ENCODE data around the gene GLB1L2. TPM values are rescaled to one million over a fixed set of nuclear protein-coding genes. Genes with fewer than 3 reads are reported as not detected.

The GLB1L2 gene
- total and polyA plus RNA-seq, 2 of the 13 experiments (the other 11 are each of a cell fraction or from before 2014, with no cell fraction given), result 0.59 to 0.69 TPM

DNA sequence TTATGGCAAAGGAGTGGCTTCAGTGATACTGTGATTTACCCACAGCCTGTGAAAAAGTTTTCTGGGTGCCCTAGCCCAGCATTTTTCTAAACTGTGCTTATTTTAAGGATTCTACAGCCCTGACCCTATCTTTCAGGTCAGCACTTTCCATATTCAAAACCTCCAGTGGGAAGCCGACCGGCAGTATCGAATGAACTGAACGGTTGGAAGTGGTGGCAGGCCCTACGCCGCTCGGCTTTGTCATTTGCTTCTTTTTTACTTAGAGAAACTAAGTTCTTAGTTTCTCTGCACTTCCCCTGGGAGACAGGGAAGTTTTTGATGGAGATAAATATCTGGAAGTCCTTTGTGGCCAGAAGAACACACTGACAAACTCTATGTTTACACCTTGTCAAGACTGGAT, 994 bp downstream of the GLB1L2 start:
- peaks cover 16% of the 10 kb centered on the region for H3K4me1 ChIP-seq (ENCODE audit: insufficient read depth, low read length)
- H3K4me2 ChIP-seq (ENCODE audit: low read depth, low read length), result no peak overlapping the region
- H3K36me3 ChIP-seq (replicated peaks in 1 of 2; ENCODE audit: control insufficient read depth in 1 of 2, insufficient read depth in 2 of 2, low read length in 2 of 2), result no peaks in the 10 kb centered on the region
- BruUV-seq (replicated peaks), result no TSS peak
- H3K27ac ChIP-seq (ENCODE audit: extremely low read length, insufficient read depth, low read length), result no peak overlapping the region
- in situ Hi-C loops (cut with HindIII; ENCODE audit: extremely low pct_ligation_motif_present, low pct_unique_long_range_greater_than_20kb), result no loop called here
- H3K27me3 ChIP-seq (ENCODE audit: control insufficient read depth in 1 of 2, insufficient read depth in 2 of 2, low read length in 2 of 2), result peaks cover 0 to 22% of the 10 kb centered on the region in 2 experiments
- POLR2A ChIA-PET, result no interaction called here
- 24% methylated on average over 7 of the region's 7 CpGs for WGBS (ENCODE audit: low lambda C conversion rate)
- CTCF ChIA-PET (ENCODE audit: low intra/inter-chr PET ratio, low total read pairs), result no interaction called here
- H3K79me2 ChIP-seq (ENCODE audit: insufficient read depth, low read length), result no peaks in the 10 kb centered on the region
- H3K9ac ChIP-seq (ENCODE audit: insufficient read depth, low read depth, low read length), result no peak overlapping the region
- DNase-seq (ENCODE audit: low spot score) (no peak), FAIRE-seq (no peak), ATAC-seq (peak; percentile 16)
- H3K9me3 ChIP-seq (ENCODE audit: low read length), result no peaks in the 10 kb centered on the region
- intact Hi-C loops (cut with micrococcal nuclease; ENCODE audit: unreplicated experiment), result no loop called here
- no peak overlapping the region for H2AFZ ChIP-seq (ENCODE audit: low read length)
- TF ChIP-seq, protein P1, sequence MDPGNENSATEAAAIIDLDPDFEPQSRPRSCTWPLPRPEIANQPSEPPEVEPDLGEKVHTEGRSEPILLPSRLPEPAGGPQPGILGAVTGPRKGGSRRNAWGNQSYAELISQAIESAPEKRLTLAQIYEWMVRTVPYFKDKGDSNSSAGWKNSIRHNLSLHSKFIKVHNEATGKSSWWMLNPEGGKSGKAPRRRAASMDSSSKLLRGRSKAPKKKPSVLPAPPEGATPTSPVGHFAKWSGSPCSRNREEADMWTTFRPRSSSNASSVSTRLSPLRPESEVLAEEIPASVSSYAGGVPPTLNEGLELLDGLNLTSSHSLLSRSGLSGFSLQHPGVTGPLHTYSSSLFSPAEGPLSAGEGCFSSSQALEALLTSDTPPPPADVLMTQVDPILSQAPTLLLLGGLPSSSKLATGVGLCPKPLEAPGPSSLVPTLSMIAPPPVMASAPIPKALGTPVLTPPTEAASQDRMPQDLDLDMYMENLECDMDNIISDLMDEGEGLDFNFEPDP (CRISPR knock-in tag; conservative IDR thresholded peaks at IDR 0.05), result no peak
- TF ChIP-seq ZNF841 (CRISPR knock-in tag; IDR thresholded peaks at IDR 0.05; ENCODE audit: borderline replicate concordance) (no peak), SYNCRIP (IDR thresholded peaks at IDR 0.05; ENCODE audit: insufficient read depth, low read depth, low read length) (no peak), ZNF713 (CRISPR knock-in tag; IDR thresholded peaks at IDR 0.05) (no peak), ZNF251 (CRISPR knock-in tag; IDR thresholded peaks at IDR 0.05) (no peak), ZNF264 (CRISPR knock-in tag; IDR thresholded peaks at IDR 0.05) (no peak), ZNF232 (CRISPR knock-in tag; IDR thresholded peaks at IDR 0.05; ENCODE audit: borderline replicate concordance) (no peak), SIN3A (IDR thresholded peaks at IDR 0.05; ENCODE audit: borderline replicate concordance, low read depth, low read length) (no peak)
- TF ChIP-seq, protein P2, sequence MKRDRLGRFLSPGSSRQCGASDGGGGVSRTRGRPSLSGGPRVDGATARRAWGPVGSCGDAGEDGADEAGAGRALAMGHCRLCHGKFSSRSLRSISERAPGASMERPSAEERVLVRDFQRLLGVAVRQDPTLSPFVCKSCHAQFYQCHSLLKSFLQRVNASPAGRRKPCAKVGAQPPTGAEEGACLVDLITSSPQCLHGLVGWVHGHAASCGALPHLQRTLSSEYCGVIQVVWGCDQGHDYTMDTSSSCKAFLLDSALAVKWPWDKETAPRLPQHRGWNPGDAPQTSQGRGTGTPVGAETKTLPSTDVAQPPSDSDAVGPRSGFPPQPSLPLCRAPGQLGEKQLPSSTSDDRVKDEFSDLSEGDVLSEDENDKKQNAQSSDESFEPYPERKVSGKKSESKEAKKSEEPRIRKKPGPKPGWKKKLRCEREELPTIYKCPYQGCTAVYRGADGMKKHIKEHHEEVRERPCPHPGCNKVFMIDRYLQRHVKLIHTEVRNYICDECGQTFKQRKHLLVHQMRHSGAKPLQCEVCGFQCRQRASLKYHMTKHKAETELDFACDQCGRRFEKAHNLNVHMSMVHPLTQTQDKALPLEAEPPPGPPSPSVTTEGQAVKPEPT (CRISPR knock-in tag; IDR thresholded peaks at IDR 0.05; ENCODE audit: low read depth), result no peak
- H4K20me1 ChIP-seq (ENCODE audit: insufficient read depth, low read length), result no peaks in the 10 kb centered on the region
- no peak overlapping the region for H3K4me3 ChIP-seq (replicated peaks in 1 of 3; ENCODE audit: insufficient read depth in 1 of 3, low read depth in 2 of 3, low read length in 3 of 3)
